ENCODE data around the gene SF1.

GRCh38 chr11:64721359-64721699 lies 57.0 kb downstream of the SF1 start:
- TF ChIP-seq CHD2 (IDR thresholded peaks at IDR 0.05; ENCODE audit: low read length): no peak
- TF ChIP-seq, protein P1, sequence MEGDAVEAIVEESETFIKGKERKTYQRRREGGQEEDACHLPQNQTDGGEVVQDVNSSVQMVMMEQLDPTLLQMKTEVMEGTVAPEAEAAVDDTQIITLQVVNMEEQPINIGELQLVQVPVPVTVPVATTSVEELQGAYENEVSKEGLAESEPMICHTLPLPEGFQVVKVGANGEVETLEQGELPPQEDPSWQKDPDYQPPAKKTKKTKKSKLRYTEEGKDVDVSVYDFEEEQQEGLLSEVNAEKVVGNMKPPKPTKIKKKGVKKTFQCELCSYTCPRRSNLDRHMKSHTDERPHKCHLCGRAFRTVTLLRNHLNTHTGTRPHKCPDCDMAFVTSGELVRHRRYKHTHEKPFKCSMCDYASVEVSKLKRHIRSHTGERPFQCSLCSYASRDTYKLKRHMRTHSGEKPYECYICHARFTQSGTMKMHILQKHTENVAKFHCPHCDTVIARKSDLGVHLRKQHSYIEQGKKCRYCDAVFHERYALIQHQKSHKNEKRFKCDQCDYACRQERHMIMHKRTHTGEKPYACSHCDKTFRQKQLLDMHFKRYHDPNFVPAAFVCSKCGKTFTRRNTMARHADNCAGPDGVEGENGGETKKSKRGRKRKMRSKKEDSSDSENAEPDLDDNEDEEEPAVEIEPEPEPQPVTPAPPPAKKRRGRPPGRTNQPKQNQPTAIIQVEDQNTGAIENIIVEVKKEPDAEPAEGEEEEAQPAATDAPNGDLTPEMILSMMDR (IDR thresholded peaks at IDR 0.05; ENCODE audit: control extremely low read depth in 1 of 3, insufficient read depth in 1 of 3, low read depth in 1 of 3, low read length in 3 of 3): no peak
- TF ChIP-seq, protein P2, sequence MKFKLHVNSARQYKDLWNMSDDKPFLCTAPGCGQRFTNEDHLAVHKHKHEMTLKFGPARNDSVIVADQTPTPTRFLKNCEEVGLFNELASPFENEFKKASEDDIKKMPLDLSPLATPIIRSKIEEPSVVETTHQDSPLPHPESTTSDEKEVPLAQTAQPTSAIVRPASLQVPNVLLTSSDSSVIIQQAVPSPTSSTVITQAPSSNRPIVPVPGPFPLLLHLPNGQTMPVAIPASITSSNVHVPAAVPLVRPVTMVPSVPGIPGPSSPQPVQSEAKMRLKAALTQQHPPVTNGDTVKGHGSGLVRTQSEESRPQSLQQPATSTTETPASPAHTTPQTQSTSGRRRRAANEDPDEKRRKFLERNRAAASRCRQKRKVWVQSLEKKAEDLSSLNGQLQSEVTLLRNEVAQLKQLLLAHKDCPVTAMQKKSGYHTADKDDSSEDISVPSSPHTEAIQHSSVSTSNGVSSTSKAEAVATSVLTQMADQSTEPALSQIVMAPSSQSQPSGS (IDR thresholded peaks at IDR 0.05; ENCODE audit: low read length): no peak
- TF ChIP-seq TAF1 (IDR thresholded peaks at IDR 0.05; ENCODE audit: low read depth, low read length): no peak
- TF ChIP-seq KDM1A (IDR thresholded peaks at IDR 0.05; ENCODE audit: borderline replicate concordance, low read length): no peak
- TF ChIP-seq SIN3A (conservative IDR thresholded peaks at IDR 0.05 in 1 of 2, IDR thresholded peaks at IDR 0.05 in 1 of 2; ENCODE audit: low read depth in 1 of 2, low read length in 2 of 2): no peak
- no peak for TF ChIP-seq EP300 (IDR thresholded peaks at IDR 0.05; ENCODE audit: borderline replicate concordance in 1 of 2, low read depth in 2 of 2, low read length in 2 of 2)
- TF ChIP-seq SP2 (IDR thresholded peaks at IDR 0.05; ENCODE audit: low read length): no peak

Data from H1 (cell line).